GM19455 (cell line): ENCODE data around the gene MFSD6.
"Not testable (repeated sequence)": the region's sequence is repeated elsewhere in the genome, so short reads cannot be mapped to it uniquely, and the experiment has no call there.

ENCODE experiments used
- ATAC-seq: cut with Tn5 transposase; IDR thresholded peaks from one replicate; pipeline ENCODE4 v1.9.1; 2021; ENCODE audit not compliant: unreplicated experiment

The MFSD6 gene

DNA sequence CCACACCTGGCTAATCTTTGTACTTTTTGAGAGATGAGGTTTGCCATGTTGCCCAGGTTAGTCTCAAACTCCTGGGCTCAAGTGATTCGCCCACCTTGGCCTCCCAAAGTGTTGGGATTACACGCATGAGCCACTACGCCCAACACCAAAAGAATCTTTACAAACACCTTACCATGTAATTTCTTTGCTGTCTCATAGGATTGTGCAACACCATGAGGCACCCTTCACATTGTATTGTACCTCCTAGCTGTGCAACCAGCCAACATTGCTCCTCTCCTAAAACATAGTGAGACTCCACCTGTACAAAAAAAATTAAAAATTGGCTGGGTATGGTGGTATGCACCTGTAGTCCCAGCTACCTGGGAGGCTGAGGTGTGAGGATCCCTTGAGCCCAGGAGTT, 3.1 kb upstream of the MFSD6 start:
- no peak for ATAC-seq

DNA sequence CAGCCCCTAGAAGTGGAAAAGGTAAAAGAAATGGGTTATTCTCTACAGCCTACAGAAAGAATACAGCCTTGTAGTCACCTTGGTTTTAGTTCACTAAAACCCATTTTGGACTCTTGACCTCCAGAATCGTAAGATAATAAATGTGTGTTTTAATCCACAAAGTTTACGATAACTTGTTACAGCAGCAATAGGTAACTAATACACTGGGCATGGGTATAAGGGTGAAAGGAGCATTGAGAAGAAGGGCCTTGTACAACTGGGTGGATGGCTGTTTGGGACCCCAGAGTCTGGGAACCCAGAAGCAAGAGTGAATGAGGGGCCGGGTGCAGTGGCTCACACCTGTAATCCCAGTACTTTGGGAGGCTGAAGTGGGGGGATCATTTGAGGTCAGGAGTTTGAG, 2.2 kb upstream of the MFSD6 start:
- no peak for ATAC-seq

DNA sequence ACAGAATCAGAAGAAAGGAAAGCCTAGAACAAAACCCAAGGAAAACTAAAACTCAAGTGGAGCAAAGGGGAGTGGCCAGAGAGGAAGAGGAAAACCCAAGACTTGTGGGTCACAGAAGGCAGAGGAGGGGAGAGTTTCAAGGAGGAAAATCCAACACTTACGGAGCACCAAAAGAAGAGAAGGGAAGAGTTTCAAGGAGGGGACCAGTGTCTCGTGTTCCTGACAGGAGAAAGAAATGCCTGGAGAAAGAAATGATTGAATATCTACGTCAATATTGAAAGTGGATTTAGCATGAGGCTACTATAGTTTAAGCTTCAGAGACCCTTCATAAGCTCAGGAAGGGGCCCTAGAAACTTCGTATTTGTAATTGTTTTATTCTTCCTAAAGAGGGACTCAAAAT, 1.4 kb upstream of the MFSD6 start:
- no peak for ATAC-seq

DNA sequence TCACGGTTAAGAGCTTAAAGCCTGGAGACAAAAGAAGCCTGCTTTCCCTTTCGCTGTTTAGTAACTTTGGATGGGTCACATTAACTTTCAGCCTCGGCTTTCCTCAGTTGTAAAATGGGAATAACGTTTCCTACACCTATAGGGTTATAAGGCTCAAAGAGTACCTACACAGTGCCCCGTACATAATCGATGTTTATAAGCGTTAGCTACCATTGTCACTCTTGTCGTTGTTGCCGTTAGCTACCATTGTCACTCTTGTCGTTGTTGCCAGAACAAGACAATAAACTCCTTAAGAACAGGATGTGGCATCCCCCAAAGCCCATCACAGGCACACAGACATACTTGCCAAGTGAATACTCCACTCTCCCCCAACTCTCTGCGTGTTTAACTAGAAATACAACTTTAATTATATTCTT, 901 bp upstream of the MFSD6 start:
- no peak for ATAC-seq

DNA sequence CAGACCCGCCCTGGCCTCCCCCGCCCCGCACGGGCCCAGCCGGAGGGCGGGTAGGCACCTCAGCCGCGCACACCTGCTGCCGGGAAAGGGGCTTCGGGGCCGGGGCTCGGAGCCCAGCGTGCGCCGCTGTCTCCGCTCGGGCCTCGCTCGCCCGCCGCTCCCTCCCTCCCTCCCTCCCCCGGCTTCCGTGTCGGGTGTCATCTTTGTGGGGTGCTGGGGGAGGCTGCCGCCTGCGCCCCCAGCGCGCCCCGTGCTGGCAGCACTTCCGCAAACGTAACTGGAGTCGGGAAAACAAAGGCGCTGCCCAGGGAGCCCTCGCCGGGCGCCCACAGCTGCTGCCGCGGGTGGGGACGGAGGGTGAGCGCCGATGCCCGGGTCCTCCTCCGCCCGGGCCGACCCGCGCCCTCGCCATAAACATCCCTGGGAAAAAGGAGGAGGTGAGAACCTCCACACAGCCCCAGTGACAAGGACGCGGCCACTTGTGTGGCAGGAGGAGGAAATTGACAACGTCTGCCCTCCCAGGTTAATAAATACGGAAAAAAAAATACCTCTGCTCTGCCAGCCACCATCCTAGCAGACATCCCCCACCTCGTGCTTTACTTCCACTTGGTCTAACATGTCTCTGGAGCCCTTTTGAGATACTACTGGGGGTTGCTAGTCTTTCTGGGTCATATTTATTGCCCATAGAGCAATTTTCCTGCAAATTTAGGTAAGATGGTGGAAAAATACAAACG, 550 bp downstream of the MFSD6 start:
- ATAC-seq, result peak; percentile 68

DNA sequence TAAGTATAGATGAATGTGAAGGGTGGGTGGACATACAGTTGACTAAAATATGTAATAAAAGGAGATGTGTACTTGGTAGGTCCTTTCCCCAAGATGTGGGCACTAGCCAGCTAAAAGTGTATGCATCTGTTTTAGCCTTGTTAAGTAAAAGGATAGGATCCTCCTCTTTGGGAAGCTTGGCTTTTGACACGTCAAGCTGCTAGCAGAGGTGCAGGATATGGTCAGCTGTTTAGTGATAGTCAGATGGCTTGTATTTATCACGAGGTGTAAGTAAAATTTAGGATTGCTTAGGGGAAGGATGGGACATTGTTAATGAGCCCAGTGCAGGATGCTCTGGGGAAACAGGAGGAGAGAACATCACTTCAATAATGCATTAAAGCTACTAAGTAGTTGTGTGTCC, 1.5 kb downstream of the MFSD6 start:
- no peak for ATAC-seq

DNA sequence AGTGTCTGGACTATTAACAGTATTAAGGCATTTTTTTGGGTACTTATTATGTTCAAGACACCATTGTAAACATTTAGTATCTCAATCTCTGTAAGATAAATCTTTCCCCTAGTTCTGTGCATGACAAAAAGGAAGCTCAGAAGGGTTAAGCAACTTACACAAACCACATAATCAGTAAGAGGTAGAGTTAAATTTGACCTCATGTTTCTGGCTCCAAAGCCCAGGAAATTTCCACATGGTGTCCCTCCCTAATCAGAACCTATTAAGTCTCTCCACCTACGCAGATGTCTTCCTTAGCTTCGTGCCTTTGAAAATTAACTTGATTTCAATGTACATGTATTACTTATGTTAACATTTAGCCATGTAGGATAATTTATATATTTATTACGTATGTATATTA, 2.0 kb downstream of the MFSD6 start:
- no peak for ATAC-seq

DNA sequence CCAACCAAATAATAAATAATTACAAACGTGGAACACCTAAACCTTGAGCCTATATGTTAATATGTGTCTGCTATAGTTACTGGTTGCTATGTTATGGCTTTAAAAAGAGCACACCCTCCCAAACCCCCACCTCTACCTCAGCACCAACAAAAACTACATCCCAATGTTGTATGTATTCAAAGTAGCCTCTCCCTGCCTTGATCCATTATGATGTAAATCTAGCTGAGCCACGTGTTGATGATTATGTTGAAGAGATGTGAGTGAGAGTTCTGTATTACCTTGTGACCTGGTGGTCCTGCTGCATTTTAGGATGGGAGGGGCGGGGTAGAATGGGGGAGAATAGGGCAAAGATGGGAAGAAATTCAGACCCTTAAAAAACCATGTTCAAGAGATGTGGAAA, 4.8 kb downstream of the MFSD6 start:
- no peak for ATAC-seq

DNA sequence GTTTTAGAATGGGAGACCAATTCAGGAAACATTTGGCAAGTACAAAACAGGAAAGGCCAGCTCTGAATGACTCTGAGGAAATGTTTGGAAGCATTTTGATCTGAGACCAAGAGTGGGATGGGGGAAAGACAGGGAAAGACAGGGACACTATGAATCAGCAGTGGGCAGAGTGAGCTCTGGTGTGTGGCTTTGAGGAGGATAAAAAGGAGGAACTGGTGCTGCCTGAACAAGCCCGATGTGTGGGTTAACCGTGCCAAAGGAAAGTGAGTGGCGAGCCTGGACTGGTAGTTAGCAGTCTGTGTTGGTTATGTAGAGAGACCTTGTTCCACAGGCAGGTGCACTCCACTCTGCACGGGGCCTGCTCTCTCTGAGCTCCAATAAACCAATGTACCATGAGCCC, 5.3 kb downstream of the MFSD6 start:
- no peak for ATAC-seq

DNA sequence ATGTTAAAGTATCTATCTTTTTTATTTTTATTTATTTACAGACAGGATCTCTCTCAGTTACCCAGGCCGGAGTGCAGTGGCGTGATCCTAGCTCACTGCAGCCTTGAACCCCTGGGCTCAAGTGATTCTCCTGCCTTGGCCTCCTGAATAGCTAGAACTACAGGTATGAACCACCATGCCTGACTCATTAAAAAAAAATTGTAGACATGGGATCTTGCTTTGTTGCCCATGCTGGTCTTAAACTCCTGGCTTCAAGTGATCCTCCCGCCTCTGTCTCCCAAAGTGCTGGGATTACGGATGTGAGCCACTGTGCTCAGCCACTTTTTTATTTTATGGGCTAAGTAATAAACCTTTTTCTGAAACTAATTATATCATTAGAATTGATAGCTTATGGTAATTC, 7.1 kb downstream of the MFSD6 start:
- no peak for ATAC-seq

DNA sequence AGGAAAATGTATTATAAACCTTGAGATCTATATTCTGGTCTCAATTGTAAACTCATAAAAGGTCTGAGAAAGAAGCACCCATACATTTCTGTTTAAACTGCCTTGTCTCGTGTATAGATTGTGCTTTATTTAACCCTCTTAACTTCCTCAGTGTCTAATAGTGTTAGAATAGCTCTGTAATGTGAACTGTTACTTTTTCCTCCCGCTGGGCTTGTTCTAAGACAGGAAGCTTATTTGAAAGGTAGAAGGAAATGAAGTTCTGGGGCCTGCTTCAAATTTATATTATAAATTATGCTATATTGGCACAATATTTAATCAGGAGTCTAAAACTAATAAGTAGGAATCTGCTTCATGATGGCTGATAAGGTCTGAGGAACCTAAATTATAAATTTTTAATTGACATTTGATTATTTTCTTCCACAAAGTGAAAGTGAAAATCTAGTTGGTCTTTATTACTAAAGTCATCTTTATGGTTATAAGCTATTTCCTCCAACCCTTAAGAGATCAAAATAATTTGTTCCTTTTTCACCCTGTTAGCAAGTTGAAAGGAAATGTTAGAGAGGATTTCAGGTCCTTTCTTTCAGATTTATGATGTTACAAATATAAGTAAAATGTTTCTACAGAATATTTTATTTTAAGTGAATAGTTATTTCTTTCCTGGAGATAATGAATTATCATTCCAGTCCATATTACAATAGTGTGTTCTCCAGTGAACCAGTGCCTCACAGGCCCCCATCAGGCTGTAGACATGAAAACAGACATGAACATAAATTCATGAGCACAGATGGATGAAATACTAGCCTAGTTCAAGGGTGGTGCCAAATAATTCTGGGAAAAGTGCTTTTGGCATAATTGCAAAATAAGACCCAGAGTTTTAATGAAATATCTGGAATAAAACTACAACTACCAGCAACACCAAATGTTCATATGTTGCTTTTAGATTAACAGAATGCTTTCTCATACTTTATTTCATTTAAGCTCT, 7.9 kb downstream of the MFSD6 start:
- ATAC-seq, result no peak

DNA sequence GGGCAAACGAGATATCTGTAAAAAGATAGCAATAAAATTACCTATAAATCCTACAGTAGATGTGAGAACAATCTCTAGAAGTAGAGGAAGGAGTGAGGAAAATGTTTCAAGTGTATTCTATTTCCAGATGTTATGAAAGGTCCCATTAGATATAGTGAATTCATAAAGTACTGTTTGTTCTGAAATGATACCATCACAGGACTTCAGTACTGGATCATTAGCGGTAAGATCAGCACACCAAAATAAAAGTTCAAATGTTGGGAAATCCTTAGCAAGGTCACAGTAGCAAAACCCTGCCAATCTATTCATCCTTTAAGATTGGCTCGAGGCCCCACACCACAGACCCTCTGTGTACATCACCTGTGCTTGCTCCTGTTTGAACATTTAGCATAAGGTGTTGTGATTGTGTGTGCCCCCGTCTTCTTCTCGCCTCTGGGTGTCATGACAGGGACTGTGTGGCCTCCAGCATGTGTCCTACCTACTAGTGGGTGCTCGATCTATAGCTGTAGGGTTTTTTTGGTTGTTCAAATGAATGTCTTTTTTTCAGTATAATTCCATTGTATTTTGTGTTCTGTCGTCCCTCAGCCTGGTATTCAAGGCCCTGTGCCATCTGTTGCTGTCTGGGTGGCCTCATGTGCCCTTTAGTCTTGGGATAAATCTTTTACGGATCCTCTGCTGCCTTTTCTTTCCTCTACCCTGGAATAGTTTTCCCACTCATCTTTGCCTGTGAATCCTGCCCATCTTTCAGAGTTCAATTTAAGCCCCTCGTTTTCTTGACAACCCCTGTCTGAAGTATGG, 9.1 kb downstream of the MFSD6 start:
- no peak for ATAC-seq

DNA sequence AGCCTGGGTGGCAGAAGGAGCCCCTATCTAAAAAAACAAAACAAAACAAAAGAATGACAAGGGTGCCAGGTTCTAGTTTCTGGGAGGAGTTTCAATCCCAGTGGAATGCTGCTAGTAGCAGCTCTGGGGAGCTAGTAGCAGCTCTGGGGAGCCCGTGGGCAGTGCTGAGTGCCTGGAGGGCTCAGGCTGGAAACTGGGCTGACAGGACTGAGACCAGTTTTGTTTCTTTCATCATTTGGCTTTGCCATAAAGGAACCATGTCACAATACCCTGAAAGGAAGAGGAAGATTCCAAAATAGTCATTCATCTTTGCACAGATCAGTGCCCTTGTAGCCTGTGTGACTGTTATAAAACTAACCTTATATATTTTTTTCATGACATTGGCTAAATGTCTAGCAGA, 10.6 kb downstream of the MFSD6 start:
- no peak for ATAC-seq

DNA sequence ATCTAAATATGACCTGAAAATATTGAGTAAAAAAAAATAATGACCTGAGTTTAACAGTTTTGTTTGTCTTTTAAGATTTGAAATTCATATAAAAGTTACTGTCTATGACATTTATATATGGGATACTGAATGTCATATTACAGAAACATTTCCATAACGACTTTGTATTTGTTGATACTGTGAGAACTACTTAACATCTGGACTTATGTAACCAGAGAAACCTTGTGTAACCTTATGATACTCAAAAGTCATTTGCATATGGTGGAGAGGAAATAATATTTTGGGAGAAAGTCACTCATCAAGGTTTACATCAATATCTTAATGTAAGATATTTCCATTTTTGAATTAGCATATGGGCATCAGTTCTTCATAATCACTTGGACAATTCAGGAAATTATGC, 12.6 kb downstream of the MFSD6 start:
- no peak for ATAC-seq

DNA sequence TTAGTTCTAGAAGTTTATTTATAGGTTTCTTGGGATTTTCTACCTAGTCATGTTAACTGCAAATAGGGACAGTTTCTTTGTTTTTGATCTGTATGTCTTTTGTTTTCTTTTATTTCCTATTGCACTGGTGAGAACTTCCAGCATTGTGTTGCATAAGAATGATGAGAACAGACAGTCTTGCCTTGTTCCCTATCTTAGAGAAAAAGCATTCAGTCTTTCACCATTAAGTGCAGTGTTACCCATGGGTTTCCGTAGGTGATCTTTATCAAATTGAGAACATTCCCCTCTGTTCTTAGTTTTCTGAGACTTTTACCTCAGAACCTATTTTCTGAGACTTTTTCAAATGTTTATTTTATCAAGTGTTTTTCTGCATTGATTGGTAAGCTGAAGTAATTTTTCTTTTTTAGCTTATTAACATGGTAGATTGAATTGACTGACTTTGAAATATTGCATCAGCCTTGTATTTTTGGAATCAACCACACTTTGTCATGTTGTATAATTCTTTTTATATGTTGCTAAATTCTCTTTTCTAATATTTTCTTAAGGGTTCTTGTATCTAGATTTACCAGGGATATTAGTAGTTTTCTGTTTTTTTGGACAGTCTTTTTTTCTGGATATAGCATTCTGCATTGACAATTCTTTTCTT, 17.2 kb downstream of the MFSD6 start:
- no peak for ATAC-seq

DNA sequence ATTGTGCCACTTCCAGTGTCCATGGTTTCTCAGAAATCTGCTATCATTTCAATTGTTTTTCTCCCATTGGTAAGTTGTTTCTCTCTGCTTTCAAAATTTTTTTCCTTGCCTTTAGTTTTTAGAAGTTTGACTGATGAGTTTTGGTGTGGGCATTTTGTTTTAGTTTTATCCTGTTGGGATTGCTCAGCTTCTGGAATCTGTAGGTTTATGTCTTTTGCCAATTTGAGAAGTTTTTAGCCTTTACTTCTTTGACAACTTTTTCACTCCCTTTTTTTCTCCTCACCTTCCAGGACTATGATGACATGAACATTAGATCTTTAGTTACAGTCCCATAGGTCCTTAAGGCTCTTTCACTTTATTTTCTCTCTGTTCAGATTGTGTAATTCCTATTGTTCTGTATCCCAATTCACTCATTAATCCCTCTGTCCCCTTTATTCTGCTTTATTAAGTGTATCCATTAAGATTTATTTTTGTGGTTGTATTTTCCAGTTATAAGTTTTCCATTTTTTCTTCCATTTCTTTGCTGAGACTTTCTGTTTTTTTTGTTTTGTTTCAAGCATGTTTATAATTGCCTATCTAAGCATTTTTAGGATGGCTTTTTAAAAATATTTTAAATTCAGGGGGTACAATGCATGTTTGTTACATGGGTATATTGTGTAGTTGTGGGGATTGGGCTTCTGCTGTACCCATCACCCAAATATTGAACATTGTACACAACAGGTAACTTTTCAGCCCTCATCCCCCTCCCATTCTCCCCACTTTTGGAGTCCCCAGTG, 17.9 kb downstream of the MFSD6 start:
- no peak for ATAC-seq

DNA sequence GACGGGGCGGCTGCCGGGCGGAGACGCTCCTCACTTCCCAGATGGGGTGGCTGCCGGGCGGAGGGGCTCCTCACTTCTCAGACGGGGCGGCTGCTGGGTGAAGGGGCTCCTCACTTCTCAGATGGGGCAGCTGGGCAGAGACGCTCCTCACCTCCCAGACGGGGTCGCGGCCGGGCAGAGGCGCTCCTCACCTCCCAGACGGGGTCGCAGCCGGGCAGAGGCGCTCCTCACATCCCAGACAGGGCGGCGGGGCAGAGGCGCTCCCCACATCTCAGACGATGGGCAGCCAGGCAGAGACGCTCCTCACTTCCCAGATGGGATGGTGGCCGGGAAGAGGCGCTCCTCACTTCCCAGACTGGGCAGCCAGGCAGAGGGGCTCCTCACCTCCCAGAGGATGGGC, 22.7 kb downstream of the MFSD6 start:
- not testable (repeated sequence) for ATAC-seq

DNA sequence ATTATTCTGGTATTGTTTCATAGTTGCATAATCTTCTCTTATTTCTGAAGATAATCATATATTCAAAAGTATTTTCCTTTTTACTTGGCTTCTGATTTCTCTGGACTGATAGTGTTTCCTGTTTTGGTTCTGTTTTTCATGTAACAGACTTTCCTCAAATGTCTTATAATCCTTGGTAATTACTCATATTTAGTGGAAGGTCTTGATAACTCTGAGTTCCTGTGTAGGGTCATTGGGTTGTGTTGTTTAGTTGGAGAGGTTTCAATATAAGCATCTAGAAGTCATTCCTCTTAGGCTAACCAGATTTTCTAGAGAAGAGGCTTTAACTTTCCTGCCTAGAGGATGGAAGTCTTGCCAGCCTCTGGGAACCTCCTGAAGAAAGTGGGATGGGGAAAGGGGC, 23.8 kb downstream of the MFSD6 start:
- ATAC-seq, result no peak

DNA sequence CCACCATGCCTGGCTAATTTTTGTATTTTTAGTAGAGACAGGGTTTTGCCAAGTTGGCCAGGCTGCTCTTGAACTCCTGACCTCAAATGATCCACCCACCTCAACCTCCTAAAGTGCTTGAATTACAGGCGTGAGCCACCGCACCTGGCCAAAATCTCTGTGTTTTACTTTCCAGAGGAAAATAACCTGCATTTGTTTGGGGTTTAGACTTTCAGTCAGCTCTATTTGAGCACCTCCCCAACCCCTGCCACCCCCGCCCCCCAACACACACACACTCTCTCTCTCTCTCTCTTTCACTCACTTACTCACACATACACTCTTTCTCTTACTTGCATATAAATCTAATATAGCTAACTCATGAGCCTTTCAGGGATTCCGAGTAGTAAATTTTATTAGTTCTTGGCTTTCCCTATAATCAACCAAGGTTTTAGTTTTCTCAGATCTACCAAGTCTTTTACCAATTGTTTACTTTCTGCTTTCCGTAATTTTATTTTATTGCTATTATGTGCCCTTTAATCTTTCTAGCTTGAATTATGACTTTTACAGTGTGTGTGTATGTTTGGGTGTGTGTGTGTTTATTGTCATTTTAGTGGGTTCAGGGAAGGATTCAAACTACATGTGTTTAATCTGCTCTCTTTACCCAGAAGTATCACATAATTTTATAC, 24.5 kb downstream of the MFSD6 start:
- ATAC-seq, result no peak
